Transverse colon (tissue), 4 donors: ENCODE results near the gene INAFM2. TPM values are rescaled to one million over a fixed set of nuclear protein-coding genes. Genes with fewer than 3 reads are reported as not detected.
A peak's percentile ranks its signal among the peaks of the same experiment; 100 is the strongest.

Experiments used
- DNase-seq: peaks from one replicate; pipeline ENCODE4 v3.0.0-alpha.2; 2019
- H3K27ac ChIP-seq, 4 donors: fragments of 200-600 bp; sonication (generic); 2 replicates each; pipeline ENCODE4 v1.5.1; 2016 to 2018; ENCODE audit warnings: inconsistent platforms in 4 of 4
- H3K27me3 ChIP-seq: fragments of 200-600 bp; sonication (generic); 2 replicates; pipeline ENCODE4 v1.5.1; 2017; ENCODE audit warnings: inconsistent platforms
- H3K36me3 ChIP-seq, 4 donors: fragments of 200-600 bp; sonication (generic); 2 replicates each; pipeline ENCODE4 v1.5.1; 2017 to 2019; ENCODE audit warnings: inconsistent platforms in 4 of 4
- H3K4me1 ChIP-seq, 4 donors: fragments of 200-600 bp; sonication (generic); 2 replicates each; pipeline ENCODE4 v1.5.1; 2017 to 2020; ENCODE audit warnings: inconsistent platforms in 4 of 4
- H3K4me3 ChIP-seq, 4 donors: fragments of 200-600 bp; sonication (generic); 1 replicate in 1 of 4; 2 replicates in 3 of 4; pipeline versions ENCODE4 v1.5.1 to v1.6.1; 2017 to 2019; ENCODE audit warnings: inconsistent platforms in 4 of 4
- H3K9me3 ChIP-seq, 2 donors: fragments of 200-600 bp; sonication (generic); 2 replicates each; pipeline ENCODE4 v1.5.1; 2017 to 2019; ENCODE audit warnings: inconsistent platforms in 2 of 2
- CTCF ChIP-seq, 5 experiments: fragments of 200-600 bp in 3 of 5; fragments of 450-650 bp in 2 of 5; sonication (generic) in 3 of 5; IDR thresholded peaks; 1 replicate in 2 of 5; 2 replicates in 3 of 5; pipeline ENCODE4 v1.5.1; 2016 to 2017; ENCODE audit warnings: antibody characterized with exemption in 5 of 5, inconsistent platforms in 3 of 5, mild to moderate bottlenecking in 2 of 5, moderate library complexity in 1 of 5
- EP300 ChIP-seq: sonication (generic); formaldehyde crosslinking; IDR thresholded peaks from one replicate; pipeline ENCODE4 v1.6.1; 2017; ENCODE audit warnings: antibody characterized with exemption, low read depth
- POLR2A ChIP-seq: fragments of 450-650 bp; IDR thresholded peaks from one replicate; pipeline ENCODE4 v1.6.1; 2016; ENCODE audit warnings: antibody characterized with exemption, mild to moderate bottlenecking, moderate library complexity
- POLR2AphosphoS5 ChIP-seq, 3 donors: sonication (generic); formaldehyde crosslinking; IDR thresholded peaks; one replicate each; pipeline ENCODE4 v1.6.1; 2016; ENCODE audit warnings: antibody characterized with exemption in 3 of 3
- WGBS, 2 donors: methylation state at CpG; one replicate each; pipeline ENCODE4 v1.1.5; 2018; ENCODE audit warnings: low coverage in 1 of 2; 5-methylcytosine and 5-hydroxymethylcytosine counted together
- in situ Hi-C, 4 donors: fragments of 200-750 bp; cut with MboI; loops; one replicate each; pipeline versions ENCODE4 v1.15.0 to v1.15.1; 2017; ENCODE audit warnings: low sequenced_read_pairs in 3 of 4, low pct_ligation_motif_present in 1 of 4, low pct_unique_long_range_greater_than_20kb in 1 of 4
- intact Hi-C: fragments of 100-400 bp; cut with DNase I; formaldehyde crosslinking; loops from one replicate; pipeline ENCODE4 v1.15.1; 2023; ENCODE audit warnings: low total_unique reads
- total RNA-seq, 4 donors: library from RNA; depleted of rRNA; stranded (reverse); fragments of >200 nt; gene quantifications; one replicate each; pipeline ENCODE4 v1.1.0, GENCODE V29; 2016

Gene INAFM2
- total RNA-seq, 4 donors from 2014 or later, result 14.5 to 62.1 (median 19.4) TPM

- H3K4me3 ChIP-seq, result no peak overlapping the region
- no peak for DNase-seq
- TF ChIP-seq POLR2AphosphoS5 (IDR thresholded peaks at IDR 0.05), result no peak
- no peak for TF ChIP-seq CTCF (IDR thresholded peaks at IDR 0.05)
- TF ChIP-seq POLR2A, result no peak
- TF ChIP-seq EP300, result no peak
- 71 to 75% methylated on average over 4 of the region's 4 CpGs for WGBS, 2 donors
- peaks cover 0 to 16% (median 8%) of the 10 kb centered on the region in 4 donors for H3K4me1 ChIP-seq
- intact Hi-C loops (no loop called here), in situ Hi-C loops (loop anchor here in 1 of 4 donors (25.0 kb wide), 1 partner anchor 95 kb away; the partner anchor contains the start of gene IVD)
- no peaks in the 10 kb centered on the region for H3K27me3 ChIP-seq
- H3K9me3 ChIP-seq, result no peaks in the 10 kb centered on the region
- H3K27ac ChIP-seq, result no peak overlapping the region
- no peaks in the 10 kb centered on the region for H3K36me3 ChIP-seq
Measured at GRCh38 chr15:40317580-40317979, 5.9 kb upstream of the INAFM2 start.

GRCh38 chr15:40320409-40320808 is 3.1 kb upstream of the INAFM2 start:
- no peak for TF ChIP-seq CTCF (IDR thresholded peaks at IDR 0.05)
- no peak for TF ChIP-seq POLR2A
- no peak for TF ChIP-seq POLR2AphosphoS5 (IDR thresholded peaks at IDR 0.05)
- TF ChIP-seq EP300, result no peak
- whole genome bisulfite sequencing, 2 donors, result 100% methylated on average over 1 of the region's 1 CpG; no CpG with 5 or more reads in 1 of the 2 donors
- in situ Hi-C loops (loop anchor here in 1 of 4 donors (25.0 kb wide), 1 partner anchor 92 kb away; the partner anchor contains the start of gene IVD), intact Hi-C loops (loop anchor here (10.0 kb wide), 1 partner anchor 216 kb away; the partner anchor contains the start of gene BMF)
- no peak for DNase-seq
- Histone ChIP-seq H3K36me3 (no peaks in the 10 kb centered on the region), H3K4me1 (peaks cover 0 to 21% (median 17%) of the 10 kb centered on the region in 4 donors), H3K9me3 (no peaks in the 10 kb centered on the region), H3K27me3 (no peaks in the 10 kb centered on the region), H3K27ac (no peak overlapping the region), H3K4me3 (no peak overlapping the region)

- 0% methylated on average over 2 of the region's 2 CpGs; no CpG with 5 or more reads in 1 of the 2 donors for WGBS, 2 donors
- no peaks in the 10 kb centered on the region for H3K36me3 ChIP-seq
- no peaks in the 10 kb centered on the region for H3K27me3 ChIP-seq
- no peaks in the 10 kb centered on the region for H3K9me3 ChIP-seq
- peaks cover 0 to 27% (median 17%) of the 10 kb centered on the region in 4 donors for H3K4me1 ChIP-seq
- peak overlapping the region; percentile 80 to 98 (median 90) for H3K27ac ChIP-seq
- intact Hi-C loops, result loop anchor here (1.0 to 10.0 kb wide), 2 partner anchors 38 to 216 kb away; partner anchors contain the start of gene BMF
- TF ChIP-seq CTCF (IDR thresholded peaks at IDR 0.05) (peak; percentile 84 to 96 (median 90)), EP300 (no peak)
- in situ Hi-C loops, result loop anchor here in 1 of 4 donors (25.0 kb wide), 1 partner anchor 91 kb away; the partner anchor contains the start of gene IVD
- H3K4me3 ChIP-seq, result no peak overlapping the region
- DNase-seq, result peak; percentile 65
Measured at GRCh38 chr15:40320931-40321371, 2.5 kb upstream of the INAFM2 start.

GRCh38 chr15:40322531-40323238 is 807 bp upstream of the INAFM2 start:
- WGBS, 2 donors, result 56% methylated on average over 13 to 22 of the region's 26 CpGs
- in situ Hi-C loops, result loop anchor here in 1 of 4 donors (25.0 kb wide), 1 partner anchor 90 kb away; the partner anchor contains the start of gene IVD
- Histone ChIP-seq H3K9me3 (no peaks in the 10 kb centered on the region), H3K4me3 (peak overlapping the region in 3 of 4 donors; percentile 73 to 91 (median 83)), H3K36me3 (no peaks in the 10 kb centered on the region), H3K27me3 (no peaks in the 10 kb centered on the region), H3K27ac (peak overlapping the region; percentile 80 to 98 (median 90)), H3K4me1 (peaks cover 0 to 36% (median 18%) of the 10 kb centered on the region in 4 donors)
- intact Hi-C loops, result loop anchor here (1.0 to 10.0 kb wide), 2 partner anchors 18 to 218 kb away; partner anchors contain the start of genes BMF and CCDC9B
- TF ChIP-seq CTCF (IDR thresholded peaks at IDR 0.05), result no peak
- peak in 1 of 3 donors; percentile 35 for TF ChIP-seq POLR2AphosphoS5 (IDR thresholded peaks at IDR 0.05)
- TF ChIP-seq EP300, result no peak
- no peak for TF ChIP-seq POLR2A
- peak; percentile 16 for DNase-seq
